ENCODE data around the gene H2BK1.

Gene H2BK1

GRCh38 chr7:151210087-151210854 lies at the start of gene H2BK1:
TSS of gene H2BK1 (minus strand) at chr7:151210488. CDS start at chr7:151210318, 170 bp downstream.
- TF ChIP-seq EP300 (IDR thresholded peaks at IDR 0.05; ENCODE audit: borderline replicate concordance), result no peak

GRCh38 chr7:151257990-151258389 lies 47.7 kb upstream of the H2BK1 start:
- TF ChIP-seq RAD21 (IDR thresholded peaks at IDR 0.05; ENCODE audit: low read depth) (no peak), TAF1 (IDR thresholded peaks at IDR 0.05; ENCODE audit: low read depth) (no peak), REST (IDR thresholded peaks at IDR 0.05; ENCODE audit: low read depth) (no peak), EP300 (IDR thresholded peaks at IDR 0.05; ENCODE audit: borderline replicate concordance) (no peak), YY1 (IDR thresholded peaks at IDR 0.05; ENCODE audit: low read depth) (no peak), EGR1 (IDR thresholded peaks at IDR 0.05) (no peak), TCF12 (IDR thresholded peaks at IDR 0.05; ENCODE audit: low read depth) (no peak), FOXM1 (IDR thresholded peaks at IDR 0.05; ENCODE audit: borderline replicate concordance, low read depth) (no peak), NFIC (IDR thresholded peaks at IDR 0.05) (no peak), CREB1 (IDR thresholded peaks at IDR 0.05; ENCODE audit: low read depth) (no peak), MAX (IDR thresholded peaks at IDR 0.05) (no peak)

GRCh38 chr7:151256410-151257045 lies 46.2 kb upstream of the H2BK1 start:
- no peak for TF ChIP-seq CEBPB (IDR thresholded peaks at IDR 0.05)
- no peak for TF ChIP-seq TAF1 (IDR thresholded peaks at IDR 0.05; ENCODE audit: low read depth)
- no peak for TF ChIP-seq USF1 (IDR thresholded peaks at IDR 0.05)
- TF ChIP-seq EP300 (IDR thresholded peaks at IDR 0.05; ENCODE audit: borderline replicate concordance), result no peak
- TF ChIP-seq NFIC (IDR thresholded peaks at IDR 0.05), result no peak
- TF ChIP-seq TEAD4 (IDR thresholded peaks at IDR 0.05), result no peak
- no peak for TF ChIP-seq RAD21 (IDR thresholded peaks at IDR 0.05; ENCODE audit: low read depth)
- TF ChIP-seq TCF12 (IDR thresholded peaks at IDR 0.05; ENCODE audit: low read depth), result no peak
- TF ChIP-seq YY1 (IDR thresholded peaks at IDR 0.05; ENCODE audit: low read depth), result no peak
- TF ChIP-seq CREB1 (IDR thresholded peaks at IDR 0.05; ENCODE audit: low read depth), result no peak
- no peak for TF ChIP-seq REST (IDR thresholded peaks at IDR 0.05; ENCODE audit: low read depth)

- TF ChIP-seq EP300 (IDR thresholded peaks at IDR 0.05; ENCODE audit: borderline replicate concordance), result no peak
- no peak for TF ChIP-seq TCF12 (IDR thresholded peaks at IDR 0.05; ENCODE audit: low read depth)
- TF ChIP-seq REST (IDR thresholded peaks at IDR 0.05; ENCODE audit: low read depth), result no peak
- no peak for TF ChIP-seq MAX (IDR thresholded peaks at IDR 0.05)
- TF ChIP-seq CREB1 (IDR thresholded peaks at IDR 0.05; ENCODE audit: low read depth), result no peak
- TF ChIP-seq USF1 (IDR thresholded peaks at IDR 0.05), result no peak
- TF ChIP-seq ZBTB7A (IDR thresholded peaks at IDR 0.05; ENCODE audit: low read depth), result no peak
- TF ChIP-seq TEAD4 (IDR thresholded peaks at IDR 0.05), result no peak
- no peak for TF ChIP-seq NFIC (IDR thresholded peaks at IDR 0.05)
- TF ChIP-seq RAD21 (IDR thresholded peaks at IDR 0.05; ENCODE audit: low read depth), result no peak
Observed at GRCh38 chr7:151255390-151255789, 45.1 kb upstream of the H2BK1 start.

All from Ishikawa (cell line).